Caki2 (cell line): ENCODE results near the gene CNTFR. TPM values are rescaled to one million over a fixed set of nuclear protein-coding genes. Genes with fewer than 3 reads are reported as not detected.
A peak's percentile ranks its signal among the peaks of the same experiment; 100 is the strongest.

ENCODE experiments used
- DNase-seq: peaks from one replicate; pipeline ENCODE4 v3.0.0-alpha.2; 2015; ENCODE audit warnings: low read depth
- in situ Hi-C: cut with HindIII; loops from 2 replicates; pipeline ENCODE4 v1.10.0; 2016; ENCODE audit warnings: low sequenced_read_pairs, low pct_unique_long_range_greater_than_20kb, mixed read lengths
- total RNA-seq: library from RNA; depleted of rRNA; stranded (reverse); fragments of >200 nt; shearing (Covaris generic); gene quantifications from 2 replicates; pipeline ENCODE4 v1.2.3, GENCODE V29; 2014; ENCODE audit warnings: low replicate concordance

CNTFR gene
- total RNA-seq, 1 experiment from 2014 or later = not detected

DNA sequence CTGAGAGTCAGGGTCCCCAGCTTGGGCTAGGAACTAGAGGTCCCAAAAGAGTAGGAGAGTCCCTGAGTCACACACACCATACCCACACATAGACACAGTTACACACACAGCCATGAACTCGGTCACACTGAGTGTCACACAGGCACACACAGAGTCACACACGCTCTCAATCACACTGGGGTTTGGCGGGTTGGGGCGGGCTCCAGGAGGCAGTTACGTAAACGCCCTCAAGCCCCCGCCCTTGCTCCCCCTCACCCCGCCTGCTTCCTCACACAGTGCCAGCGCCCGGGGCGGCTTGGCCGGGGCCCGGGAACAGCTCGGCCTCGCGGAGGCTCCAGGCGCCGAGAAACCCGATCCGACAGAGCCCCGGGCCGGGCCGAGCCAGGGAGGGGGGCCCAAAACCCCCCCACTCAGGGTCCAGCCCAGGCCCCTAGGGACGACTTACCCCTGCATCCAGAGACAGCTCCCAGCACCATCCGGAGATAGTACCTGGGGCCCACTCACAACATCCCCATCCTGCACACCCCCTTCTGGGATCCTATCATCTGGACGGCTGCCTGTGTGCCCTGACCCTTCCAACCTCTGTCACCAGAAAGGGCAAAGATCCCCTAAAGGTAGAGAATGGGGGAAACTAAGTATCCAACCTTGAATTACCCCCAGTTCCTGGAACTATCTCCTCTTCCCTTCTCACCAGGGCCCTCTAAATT lies 3.5 kb upstream of the CNTFR start:
- in situ Hi-C loops = no loop called here
- no peak for DNase-seq

DNA sequence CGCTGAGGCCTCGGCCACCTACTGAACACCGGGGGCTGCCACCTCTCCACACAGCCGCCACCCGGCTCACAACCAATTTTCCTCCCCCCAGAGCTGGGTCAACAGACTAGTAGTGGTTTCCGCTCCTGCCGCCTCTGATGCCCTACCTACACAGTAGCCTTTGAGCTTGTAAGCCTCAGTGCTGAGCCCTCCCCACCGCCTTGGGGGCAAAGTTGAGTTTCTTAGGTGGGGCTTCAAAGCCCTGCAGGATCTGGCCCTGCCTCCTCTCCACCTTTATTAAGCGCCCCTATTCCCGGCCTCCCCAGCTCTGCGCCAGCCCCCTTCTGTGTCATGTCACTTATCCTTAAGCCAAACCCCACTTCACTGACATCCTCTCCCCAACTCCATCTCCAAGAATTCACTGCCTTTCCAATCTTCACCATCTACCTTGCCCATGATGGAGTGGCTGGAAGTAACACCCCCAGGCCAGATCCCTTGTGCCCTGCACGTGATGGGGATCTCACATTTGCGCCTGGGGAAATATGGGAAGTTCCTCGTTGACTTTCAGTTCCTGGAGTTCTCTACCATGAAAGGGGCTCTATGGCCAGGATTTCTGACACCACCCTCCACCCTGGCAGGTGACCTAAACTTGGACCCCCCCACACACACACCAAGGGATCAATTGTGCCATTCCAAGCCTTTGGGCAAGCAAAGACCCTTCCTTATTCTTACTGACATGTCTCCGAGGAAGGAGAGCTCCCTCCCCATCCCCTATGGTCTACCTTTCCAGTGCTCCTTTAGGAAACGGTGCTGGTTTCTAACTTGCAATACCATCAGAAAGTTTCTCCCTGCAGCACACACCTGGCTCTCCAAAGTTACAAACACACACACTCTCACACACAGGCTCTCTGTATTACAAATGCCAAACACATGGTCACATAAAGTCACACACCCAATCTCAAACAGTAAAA lies 2.7 kb upstream of the CNTFR start:
- in situ Hi-C loops = no loop called here
- DNase-seq = no peak

DNA sequence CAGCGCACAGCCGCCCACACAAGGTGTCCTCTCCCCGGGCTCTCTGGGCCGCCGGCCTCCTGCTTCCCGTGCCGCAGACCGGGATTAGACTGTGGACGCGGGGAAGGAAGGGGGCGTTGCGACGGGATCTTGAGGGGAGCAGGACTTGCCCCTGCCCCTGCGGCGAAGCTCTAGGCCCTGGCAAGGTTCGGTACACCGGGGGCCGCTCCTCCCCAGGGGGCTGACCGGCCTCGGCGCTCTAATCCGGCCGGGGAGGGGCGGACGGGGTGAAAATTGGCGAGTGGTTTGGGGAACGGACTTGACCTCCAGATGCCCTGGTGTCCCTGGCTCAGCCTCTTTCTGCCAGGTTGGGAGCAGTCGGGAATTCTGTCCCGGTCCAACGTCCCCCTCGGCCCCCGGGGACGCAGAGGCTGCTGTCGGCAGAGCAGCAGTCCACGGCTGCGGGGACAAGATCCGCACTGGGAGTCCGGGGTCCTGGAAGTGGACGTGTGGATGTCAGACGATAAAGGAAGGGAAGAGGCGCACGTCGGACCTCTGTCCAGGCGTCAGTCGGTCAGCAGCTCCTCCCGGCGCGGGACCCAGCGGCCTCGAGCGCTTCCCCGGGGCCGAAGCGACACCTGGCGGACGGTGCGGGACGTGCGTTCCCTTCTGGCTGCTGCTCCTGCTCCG lies 1.9 kb upstream of the CNTFR start:
- in situ Hi-C loops = no loop called here
- peak; percentile 51 for DNase-seq

DNA sequence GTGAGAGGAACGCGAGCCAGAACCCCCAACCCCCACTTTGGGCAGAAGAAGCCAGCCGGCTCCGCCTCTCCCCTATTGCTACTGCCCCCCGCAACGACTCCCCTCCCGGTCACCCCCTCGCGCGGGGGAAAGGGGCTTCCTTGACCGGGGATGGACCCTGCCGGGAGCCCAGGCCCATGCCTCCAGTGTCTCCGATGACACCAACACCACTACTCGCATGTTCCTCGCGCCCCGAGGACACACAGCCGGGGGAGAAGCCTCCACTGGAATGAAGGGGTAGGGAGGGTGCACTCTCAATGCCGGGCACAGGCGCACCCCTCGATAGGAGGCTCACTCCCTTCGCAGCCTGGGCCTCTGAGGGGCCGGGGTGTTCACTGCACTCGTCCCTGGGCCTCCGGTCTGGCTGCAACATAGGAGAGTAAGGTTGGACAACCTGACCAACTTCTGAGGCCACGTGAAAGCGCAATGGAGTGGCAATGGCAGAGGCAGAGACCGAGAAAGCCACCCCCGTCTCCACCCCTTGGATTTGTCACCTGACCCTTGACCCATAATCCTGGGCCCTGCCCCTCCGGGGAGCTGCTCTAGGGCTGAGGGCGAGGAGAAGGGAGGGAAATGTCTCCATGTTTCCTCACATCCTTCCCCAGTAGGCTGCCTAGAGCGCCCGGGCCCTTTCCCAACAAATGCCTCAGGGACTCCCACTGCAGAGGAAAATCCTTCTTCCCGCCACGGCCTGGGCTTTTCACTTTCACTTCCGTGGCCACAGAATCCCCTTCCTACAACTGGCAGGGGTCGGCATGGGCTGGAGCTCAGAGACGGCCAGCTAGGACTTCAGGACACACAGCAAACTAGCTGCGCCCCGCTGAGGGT lies 1.1 kb upstream of the CNTFR start:
- in situ Hi-C loops = no loop called here
- no peak for DNase-seq

DNA sequence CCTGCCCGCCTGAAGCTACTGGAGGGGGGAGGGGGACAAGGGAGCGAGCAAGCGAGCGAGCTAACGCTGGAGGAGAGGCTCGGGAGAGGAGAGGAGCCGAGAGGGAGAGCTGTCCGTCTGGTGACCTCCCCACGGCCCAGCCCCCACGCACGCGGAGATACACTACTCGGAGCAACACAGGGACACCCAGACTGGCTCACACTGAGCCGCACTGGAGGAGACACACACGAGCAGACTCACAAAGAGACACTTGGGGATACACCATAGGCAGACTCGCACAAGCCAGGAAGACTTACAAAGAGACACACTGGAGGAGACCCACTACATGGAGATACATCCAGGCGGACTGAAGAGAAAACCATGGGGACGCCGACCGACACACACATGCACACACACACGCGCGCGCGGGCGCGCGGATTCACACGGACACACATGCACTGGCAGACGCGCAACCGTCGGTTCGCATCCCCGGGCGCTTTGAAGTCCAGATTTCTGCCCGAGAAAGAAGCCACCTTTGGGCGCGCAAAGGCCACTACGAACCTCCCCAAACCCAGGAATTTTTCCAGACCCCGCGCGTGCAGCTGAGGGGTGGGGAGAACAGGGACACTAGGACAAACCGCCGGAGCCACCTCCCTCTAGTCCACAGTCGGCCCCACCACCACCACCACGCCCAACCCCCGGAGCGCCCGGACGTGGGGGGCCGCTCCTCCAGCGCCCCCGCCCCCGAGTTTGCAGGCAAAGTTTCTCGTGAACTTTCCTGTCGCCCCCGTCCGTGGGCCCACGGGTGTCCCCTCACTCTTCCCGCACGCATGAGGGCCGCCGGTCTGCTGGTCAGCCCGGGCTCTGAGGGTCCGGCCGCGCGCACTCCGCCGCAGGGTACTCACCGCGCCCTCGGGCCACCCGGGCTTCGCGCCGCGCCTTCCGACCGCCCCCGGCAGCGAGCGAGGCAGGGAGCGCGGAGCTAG lies 571 bp downstream of the CNTFR start:
- in situ Hi-C loops = no loop called here
- no peak for DNase-seq

DNA sequence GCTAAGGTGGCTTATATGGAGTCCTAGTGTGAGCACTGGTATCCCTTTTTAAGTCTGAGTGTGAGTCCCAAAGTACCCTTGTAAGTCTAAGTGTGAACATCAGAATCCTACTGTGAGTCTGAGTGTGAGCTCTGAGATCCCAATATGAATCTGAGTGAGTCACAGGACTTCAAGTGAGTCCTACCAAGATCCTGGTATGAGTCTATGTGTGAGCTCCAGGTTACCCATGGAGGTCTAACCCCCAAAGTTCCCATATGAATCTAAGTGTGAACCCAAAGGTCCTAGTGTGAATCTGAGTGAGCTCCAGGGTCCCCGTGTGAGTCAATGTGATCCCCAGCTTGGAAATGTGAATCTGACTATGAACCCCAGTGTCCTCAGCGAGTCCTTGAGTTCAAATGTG lies 2.3 kb downstream of the CNTFR start:
- in situ Hi-C loops = no loop called here
- DNase-seq = no peak

DNA sequence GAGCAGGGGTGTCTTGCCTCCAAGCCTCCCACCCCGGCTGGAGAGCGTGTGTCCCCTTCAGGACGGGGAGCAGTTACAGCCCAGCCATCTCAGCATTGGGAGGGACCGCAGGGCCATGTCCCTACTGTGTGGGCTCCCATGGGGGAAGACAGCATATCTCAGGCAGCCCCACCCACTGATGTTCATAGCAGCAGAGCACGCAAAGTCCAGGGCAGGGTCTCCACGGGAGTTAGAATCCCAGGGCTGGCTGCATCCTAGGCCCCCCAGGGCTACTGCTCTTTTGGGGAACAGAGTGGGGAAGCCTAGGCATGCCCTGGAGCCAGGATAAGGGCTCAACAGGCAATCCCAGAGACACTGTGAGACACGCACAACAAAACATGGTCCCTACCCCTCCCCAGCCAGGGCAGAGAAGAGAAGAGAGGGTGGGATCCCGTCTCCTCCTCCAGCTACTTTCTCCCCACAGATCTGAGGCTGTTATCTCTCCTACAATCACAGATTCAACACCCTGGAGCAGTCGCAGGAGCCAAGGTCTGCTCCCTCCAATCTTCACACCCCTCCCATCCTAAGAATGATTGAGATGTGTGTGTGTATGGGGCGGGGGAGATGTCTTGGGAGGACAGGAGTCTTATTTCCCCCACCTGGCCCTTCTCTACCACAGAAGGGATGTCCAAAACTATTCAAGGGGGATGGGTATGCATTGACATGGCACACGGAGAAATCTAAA lies 3.4 kb downstream of the CNTFR start:
- DNase-seq = no peak
- in situ Hi-C loops = no loop called here

DNA sequence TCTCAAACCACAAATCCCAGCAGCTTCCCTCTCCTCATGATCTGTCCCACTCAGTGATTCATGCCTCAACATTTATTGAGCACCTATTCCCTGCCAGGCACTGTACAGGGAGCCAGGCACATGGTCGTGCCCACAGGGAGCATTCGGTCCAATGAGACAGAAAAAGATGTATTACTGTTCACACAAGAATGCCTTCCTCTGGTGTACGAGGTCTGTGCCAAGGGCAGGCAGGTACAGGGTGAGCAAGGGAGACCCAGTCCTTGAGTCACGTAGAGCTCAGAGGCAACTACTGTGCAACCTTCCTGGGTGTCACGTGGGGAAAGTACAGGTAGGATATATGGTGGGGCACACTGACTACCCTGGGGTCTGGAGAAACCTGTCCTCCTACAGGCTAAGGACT lies 4.6 kb downstream of the CNTFR start:
- in situ Hi-C loops = no loop called here
- DNase-seq = no peak

DNA sequence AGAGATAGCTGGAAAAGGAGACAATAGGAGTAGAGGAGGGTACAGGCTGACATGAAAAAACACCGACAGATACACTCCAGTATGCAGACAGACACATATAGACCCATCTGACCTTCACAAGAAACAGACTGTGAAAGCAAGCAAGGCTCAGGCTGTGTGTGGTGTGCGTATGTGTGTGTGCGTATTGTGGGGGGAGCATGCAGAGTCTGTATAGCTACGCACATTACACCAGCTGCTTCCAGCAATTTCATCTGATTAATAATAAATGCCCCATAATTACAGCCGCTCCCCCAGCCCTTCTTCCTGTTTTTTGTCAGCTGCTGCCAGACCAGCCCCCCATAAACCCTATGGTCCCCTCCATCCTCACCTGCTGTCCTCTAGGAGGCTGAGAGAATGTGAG lies 6.7 kb downstream of the CNTFR start:
- in situ Hi-C loops = no loop called here
- no peak for DNase-seq

DNA sequence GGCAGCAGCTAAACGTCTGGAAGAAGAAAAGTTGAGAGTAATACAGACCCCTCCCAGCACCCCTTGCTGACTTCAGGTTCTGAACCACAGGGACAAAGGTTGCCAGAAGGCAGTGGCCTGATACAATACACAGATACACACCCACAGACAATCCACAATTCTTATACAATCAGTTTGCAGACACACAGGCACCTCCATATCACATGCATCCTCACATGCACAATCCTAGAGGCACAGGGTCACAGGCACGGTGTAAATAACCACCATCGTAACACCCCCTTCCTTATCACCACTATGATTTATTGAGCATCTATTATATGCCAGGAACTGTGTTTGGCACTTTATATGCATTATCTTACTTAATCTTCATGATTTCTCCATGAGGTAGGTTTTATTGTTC lies 8.2 kb downstream of the CNTFR start:
- in situ Hi-C loops = no loop called here
- DNase-seq = no peak

DNA sequence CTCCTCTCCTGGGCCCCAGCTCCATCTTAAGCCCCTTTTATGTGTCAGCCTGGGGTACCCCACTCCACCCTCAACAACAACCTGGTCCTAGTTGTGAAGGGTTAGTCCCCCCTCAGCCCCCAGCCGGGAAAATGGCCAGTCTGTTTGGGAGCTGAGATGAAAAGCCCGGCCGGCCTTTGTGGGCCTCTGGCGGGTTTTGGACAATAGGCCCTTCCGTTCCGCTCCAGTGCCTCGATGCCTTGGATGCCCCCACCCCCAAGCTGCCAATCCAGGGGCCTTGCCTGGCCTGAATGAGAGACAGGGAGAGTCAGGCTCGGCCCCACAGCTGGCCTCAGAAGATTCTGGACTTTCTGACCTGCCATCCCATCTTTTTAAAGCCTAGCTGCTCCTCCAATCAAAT lies 9.2 kb downstream of the CNTFR start:
- in situ Hi-C loops = no loop called here
- no peak for DNase-seq

DNA sequence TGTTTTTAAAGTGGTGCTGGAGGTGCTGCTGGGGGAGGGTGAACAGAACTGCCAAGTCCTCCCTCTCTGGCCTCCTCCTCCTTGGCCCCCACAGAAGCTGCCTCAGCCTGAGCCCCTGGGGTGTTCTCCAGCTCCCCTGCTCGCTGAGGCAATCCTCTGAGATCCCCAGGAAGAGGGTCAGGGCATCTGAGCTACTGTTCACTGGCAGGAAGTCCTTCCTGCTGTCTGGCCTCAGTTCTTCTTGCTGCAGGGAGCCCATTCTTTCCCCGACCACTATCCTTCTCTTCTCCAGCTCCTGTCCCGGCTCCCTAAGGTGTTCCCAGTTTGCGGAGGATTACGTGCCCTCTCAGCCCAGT lies 9.7 kb downstream of the CNTFR start:
- in situ Hi-C loops = no loop called here
- no peak for DNase-seq

DNA sequence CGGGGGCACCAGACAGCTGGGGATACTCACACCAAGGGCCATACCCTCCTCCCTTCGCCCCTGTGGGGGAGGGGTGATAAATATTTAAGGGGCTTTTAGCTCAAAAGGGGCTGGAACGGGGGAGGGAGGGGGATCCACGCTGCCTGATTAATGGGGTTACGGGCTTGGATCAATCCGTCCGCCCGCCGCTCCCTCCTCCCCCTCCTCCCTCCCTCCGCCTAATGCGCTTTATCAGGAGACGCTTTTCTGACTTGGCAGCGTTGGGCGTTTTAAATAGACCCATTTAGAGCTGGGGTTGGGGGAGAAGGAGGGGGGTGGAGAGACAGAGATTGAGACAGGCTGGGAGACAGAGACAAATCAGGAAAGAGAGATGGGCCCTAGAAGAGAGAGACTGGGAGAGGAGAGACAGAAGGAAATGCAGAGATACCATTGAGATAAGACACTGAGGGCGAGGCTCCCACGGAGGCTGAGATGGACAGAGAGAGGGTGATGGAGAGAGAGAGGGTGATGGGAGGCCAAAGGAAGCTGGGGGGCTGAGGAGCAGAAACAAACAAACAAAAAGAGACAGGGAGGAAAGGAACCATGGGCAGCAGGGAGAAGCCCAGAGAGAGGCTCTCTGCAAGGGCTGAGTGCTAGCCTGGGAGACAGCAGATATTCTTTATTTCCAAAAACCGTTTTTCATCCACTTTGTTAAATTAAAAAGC lies 10.3 kb downstream of the CNTFR start:
- in situ Hi-C loops = no loop called here
- DNase-seq = no peak

DNA sequence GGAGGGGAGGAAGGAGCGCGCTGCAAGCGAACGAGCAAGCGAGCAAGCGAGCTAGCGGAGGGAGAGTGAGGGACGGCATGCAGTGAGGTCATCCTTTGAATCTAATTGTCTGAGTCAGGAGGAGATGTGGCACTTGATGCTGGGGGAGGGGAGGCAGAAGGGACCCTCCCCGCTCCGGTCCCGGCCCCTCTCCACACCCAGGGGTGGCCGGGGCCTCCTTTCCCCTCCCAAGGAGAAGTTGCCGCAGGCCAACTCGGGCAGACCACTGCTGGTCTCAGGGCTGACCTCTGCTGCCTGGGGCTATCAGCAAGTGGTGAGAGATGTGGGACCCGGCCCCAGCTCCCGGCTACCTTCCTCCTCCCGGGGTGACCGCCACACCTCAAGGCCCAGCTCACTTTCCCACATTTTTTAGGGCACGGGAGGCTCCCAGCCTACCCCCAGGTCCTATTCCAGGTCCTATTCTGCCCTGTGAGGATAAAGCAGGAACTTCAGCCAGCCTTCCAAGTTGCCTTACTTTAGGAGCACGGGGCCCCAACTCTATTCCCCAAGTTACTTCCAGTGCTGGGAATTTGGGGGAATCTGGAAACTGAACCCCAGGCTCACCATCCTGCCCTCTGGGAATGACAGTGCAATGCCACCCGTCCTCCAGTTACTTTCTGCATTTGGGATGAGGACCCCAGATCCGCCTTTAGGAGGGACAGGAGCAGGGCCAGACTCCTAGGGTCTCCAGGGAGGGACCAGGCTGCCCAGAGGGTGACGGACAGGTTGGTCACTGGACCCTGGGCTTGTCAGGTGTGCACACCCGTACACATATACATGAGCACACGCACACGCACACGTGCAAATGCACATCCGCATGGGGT lies 11.1 kb downstream of the CNTFR start:
- in situ Hi-C loops = no loop called here
- DNase-seq = no peak
